HL-60 (cell line): Measurements from ENCODE around the gene MRPS35.

Experiments
- DNase-seq, 2 experiments: peaks; one replicate each; pipeline ENCODE4 v3.0.0-alpha.2; 2010 to 2020; ENCODE audit warnings: low read depth in 1 of 2, low spot score in 1 of 2
- H3K27ac ChIP-seq: fragments of 250-450 bp; sonication (Bioruptor Pico); replicated peaks from 2 replicates; pipeline ENCODE4 v1.5.1; 2020; ENCODE audit warnings: mild to moderate bottlenecking, moderate library complexity
- H3K27me3 ChIP-seq: fragments of 250-450 bp; sonication (Bioruptor Pico); 2 replicates; pipeline ENCODE4 v1.5.1; 2021; ENCODE audit warnings: mild to moderate bottlenecking, moderate library complexity; ENCODE audit not compliant: insufficient read depth, poor library complexity, severe bottlenecking
- H3K4me3 ChIP-seq: replicated peaks from 2 replicates; pipeline ENCODE4 v1.5.1; 2011; ENCODE audit warnings: mild to moderate bottlenecking, control low read depth, low read length; ENCODE audit not compliant: insufficient read depth
- CTCF ChIP-seq: IDR thresholded peaks from one replicate; pipeline ENCODE4 v1.5.1; 2011; ENCODE audit warnings: low read length, control low read depth, inconsistent platforms; ENCODE audit not compliant: insufficient read depth
- GABPA ChIP-seq: IDR thresholded peaks from 2 replicates; pipeline ENCODE4 v1.6.1; 2012; ENCODE audit warnings: low read depth
- POLR2AphosphoS5 ChIP-seq: IDR thresholded peaks from 2 replicates; pipeline ENCODE4 v1.6.1; 2012; ENCODE audit warnings: low read depth
- REST ChIP-seq: IDR thresholded peaks from 2 replicates; pipeline ENCODE4 v1.6.1; 2012; ENCODE audit warnings: low read depth; ENCODE audit not compliant: insufficient replicate concordance
- SPI1 ChIP-seq: IDR thresholded peaks from 2 replicates; pipeline ENCODE4 v1.6.1; 2012; ENCODE audit warnings: low read depth, mild to moderate bottlenecking, borderline replicate concordance

MRPS35 gene

GRCh38 chr12:27673101-27673718 lies 37.4 kb upstream of the MRPS35 start:
- Histone ChIP-seq H3K27me3 (no peaks in the 10 kb centered on the region), H3K27ac (no peak overlapping the region), H3K4me3 (no peak overlapping the region)
- DNase-seq = no peak
- no peak for TF ChIP-seq POLR2AphosphoS5

GRCh38 chr12:27674989-27675388 lies 35.6 kb upstream of the MRPS35 start:
- no peak for DNase-seq
- H3K4me3 ChIP-seq = no peak overlapping the region
- TF ChIP-seq CTCF = no peak
- no peak for TF ChIP-seq GABPA
- TF ChIP-seq REST = no peak
- no peak for TF ChIP-seq SPI1
- no peak for TF ChIP-seq POLR2AphosphoS5
- H3K27me3 ChIP-seq = no peaks in the 10 kb centered on the region
- H3K27ac ChIP-seq = no peak overlapping the region

GRCh38 chr12:27680619-27681018 lies 30.0 kb upstream of the MRPS35 start:
- Histone ChIP-seq H3K27me3 (no peaks in the 10 kb centered on the region), H3K4me3 (no peak overlapping the region), H3K27ac (no peak overlapping the region)
- no peak for DNase-seq
- TF ChIP-seq SPI1 (no peak), POLR2AphosphoS5 (no peak), CTCF (no peak), GABPA (no peak), REST (no peak)

GRCh38 chr12:27682534-27682933 lies 28.1 kb upstream of the MRPS35 start:
- Histone ChIP-seq H3K27ac (no peak overlapping the region), H3K4me3 (no peak overlapping the region), H3K27me3 (no peaks in the 10 kb centered on the region)
- TF ChIP-seq REST = no peak
- no peak for DNase-seq
